K562 (cell line): ENCODE results near the gene CHRNA9. TPM values are rescaled to one million over a fixed set of nuclear protein-coding genes. Genes with fewer than 3 reads are reported as not detected.
"Not testable (repeated sequence)": the region's sequence is repeated elsewhere in the genome, so short reads cannot be mapped to it uniquely, and the experiment has no call there.

Experiments used
- ATF7 ChIP-seq: fragments of 450-650 bp; IDR thresholded peaks from 2 replicates; pipeline ENCODE4 v1.7.1; 2014; ENCODE audit warnings: mild to moderate bottlenecking, moderate library complexity
- CBFA2T3 ChIP-seq: fragments of 450-650 bp; IDR thresholded peaks from 2 replicates; pipeline ENCODE4 v1.6.1; 2017
- CC2D1A ChIP-seq: fragments of 450-650 bp; IDR thresholded peaks from 2 replicates; pipeline ENCODE4 v1.6.1; 2017; ENCODE audit warnings: mild to moderate bottlenecking
- CTBP1 ChIP-seq: fragments of 450-650 bp; IDR thresholded peaks from 2 replicates; pipeline ENCODE4 v1.6.1; 2016; ENCODE audit warnings: borderline replicate concordance
- DMBX1 ChIP-seq: fragments of 250-450 bp; sonication (Bioruptor Pico); IDR thresholded peaks from 2 replicates; pipeline ENCODE4 v1.8.0; 2022; ENCODE audit warnings: inconsistent platforms, mild to moderate bottlenecking, moderate library complexity, borderline replicate concordance
- EP300 ChIP-seq: IDR thresholded peaks from 2 replicates; pipeline ENCODE4 v1.6.1; 2012; ENCODE audit warnings: low read length, improper control_type of control experiment
- ESRRA ChIP-seq: fragments of 450-650 bp; IDR thresholded peaks from 2 replicates; pipeline ENCODE4 v1.6.1; 2014; ENCODE audit warnings: low read depth, mild to moderate bottlenecking, moderate library complexity, borderline replicate concordance
- ETV1 ChIP-seq: fragments of 450-650 bp; conservative IDR thresholded peaks from 2 replicates; pipeline ENCODE4 v1.6.1; 2016; ENCODE audit warnings: missing genetic modification characterization, control low read depth, low read depth, missing compliant biosample characterization
- HDAC3 ChIP-seq: fragments of 450-650 bp; IDR thresholded peaks from 2 replicates; pipeline ENCODE4 v1.6.1; 2018; ENCODE audit warnings: borderline replicate concordance, mild to moderate bottlenecking, moderate library complexity; ENCODE audit not compliant: partially characterized antibody
- JUND ChIP-seq, 2 experiments: IDR thresholded peaks; 2 replicates in 1 of 2; 3 replicates in 1 of 2; pipeline ENCODE4 v1.6.1; 2011; ENCODE audit warnings: borderline replicate concordance in 2 of 2, low read depth in 2 of 2, low read length in 2 of 2, improper control_type of control experiment in 1 of 2, missing biosample characterization in 1 of 2, missing genetic modification characterization in 1 of 2, missing genetic modification reagents in 1 of 2
- KLF16 ChIP-seq: IDR thresholded peaks from 2 replicates; pipeline ENCODE4 v1.6.1; 2016; ENCODE audit warnings: antibody characterized with exemption
- MEIS2 ChIP-seq: fragments of 450-650 bp; IDR thresholded peaks from 2 replicates; pipeline ENCODE4 v1.6.1; 2014; ENCODE audit warnings: mild to moderate bottlenecking; ENCODE audit not compliant: partially characterized antibody
- MTA2 ChIP-seq: fragments of 450-650 bp; IDR thresholded peaks from 2 replicates; pipeline ENCODE4 v1.6.1; 2016; ENCODE audit warnings: low read depth
- NCOR1 ChIP-seq: fragments of 450-650 bp; IDR thresholded peaks from 2 replicates; pipeline ENCODE4 v1.6.1; 2016; ENCODE audit warnings: mild to moderate bottlenecking, moderate library complexity
- RUNX1 ChIP-seq: sonication (generic); IDR thresholded peaks from 2 replicates; pipeline ENCODE4 v1.6.1; 2016; ENCODE audit warnings: antibody characterized with exemption, low read depth
- SMAD4 ChIP-seq: fragments of 250-450 bp; sonication (Bioruptor Pico); conservative IDR thresholded peaks from 2 replicates; pipeline ENCODE4 v1.8.0; 2021; ENCODE audit warnings: inconsistent platforms, mild to moderate bottlenecking, moderate library complexity
- SMARCC2 ChIP-seq: fragments of 450-650 bp; IDR thresholded peaks from 2 replicates; pipeline ENCODE4 v1.6.1; 2017; ENCODE audit warnings: antibody characterized with exemption, moderate library complexity, mild to moderate bottlenecking, low read depth
- SPI1 ChIP-seq: IDR thresholded peaks from 2 replicates; pipeline ENCODE4 v1.6.1; 2011; ENCODE audit warnings: low read depth, low read length, control low read depth, borderline replicate concordance
- STAT5A ChIP-seq: IDR thresholded peaks from 2 replicates; pipeline ENCODE4 v1.6.1; 2012; ENCODE audit warnings: low read length, inconsistent platforms, borderline replicate concordance
- TEAD4 ChIP-seq, 2 experiments: sonication (generic) in 1 of 2; formaldehyde crosslinking in 1 of 2; IDR thresholded peaks; 2 replicates each; pipeline versions ENCODE4 v1.6.1 to v1.8.0; 2012 to 2022; ENCODE audit warnings: borderline replicate concordance in 1 of 2, inconsistent platforms in 1 of 2, low read length in 1 of 2, mild to moderate bottlenecking in 1 of 2, missing genetic modification reagents in 1 of 2
- TOE1 ChIP-seq, 2 experiments: fragments of 450-650 bp in 1 of 2; sonication (generic) in 1 of 2; formaldehyde crosslinking in 1 of 2; IDR thresholded peaks; 2 replicates each; pipeline versions ENCODE4 v1.7.1 to v1.8.0; 2016 to 2022; ENCODE audit warnings: borderline replicate concordance in 2 of 2, mild to moderate bottlenecking in 2 of 2, antibody characterized with exemption in 1 of 2, inconsistent platforms in 1 of 2, low read depth in 1 of 2, missing genetic modification reagents in 1 of 2, moderate library complexity in 1 of 2
- ZNF263 ChIP-seq: sonication (generic); formaldehyde crosslinking; IDR thresholded peaks from 2 replicates; pipeline ENCODE4 v1.8.0; 2022; ENCODE audit warnings: mild to moderate bottlenecking, missing genetic modification reagents, borderline replicate concordance
- ZNF316 ChIP-seq: fragments of 450-650 bp; IDR thresholded peaks from 2 replicates; pipeline ENCODE4 v1.6.1; 2016
- ZNF644 ChIP-seq: fragments of 200-800 bp; sonication (Bioruptor generic); IDR thresholded peaks from 2 replicates; pipeline ENCODE4 v1.6.1; 2016; ENCODE audit warnings: low read depth, missing genetic modification characterization, missing compliant biosample characterization
- polyA plus RNA-seq, 8 experiments: library from polyadenylated mRNA; depleted of rRNA in 4 of 8; stranded (reverse) in 5 of 8; unstranded in 3 of 8; fragments of >200 nt; fragmentation: Nextera tagmentation in 2 of 8; fragmentation: Illumina TruSeq in 1 of 8; extraction: Ambion mirVana in 2 of 8; extraction: Trizol in 1 of 8; gene quantifications; 2 replicates each; pipeline versions ENCODE4 v1.2.1 to v1.2.3, GENCODE V29; 2011 to 2014; ENCODE audit warnings: inconsistent platforms in 1 of 8, missing spikeins in 1 of 8
- total RNA-seq, 7 experiments: library from RNA; depleted of rRNA in 6 of 7; stranded (reverse); fragments of >200 nt in 6 of 7; fragmentation: Illumina TruSeq in 2 of 7; extraction: Trizol in 2 of 7; gene quantifications; 2 replicates each; pipeline versions ENCODE4 v1.2.1 to v1.2.3, GENCODE V29; 2011 to 2021; ENCODE audit warnings: low replicate concordance in 1 of 7
- TF ChIP-seq, protein P1 (sequence below): sonication (generic); formaldehyde crosslinking; IDR thresholded peaks from 2 replicates; pipeline ENCODE4 v1.9.0; 2022; ENCODE audit warnings: mild to moderate bottlenecking, missing genetic modification reagents
- TF ChIP-seq, protein P2 (sequence below): fragments of 450-650 bp; IDR thresholded peaks from 2 replicates; pipeline ENCODE4 v1.6.1; 2016; ENCODE audit warnings: antibody characterized with exemption
- TF ChIP-seq, protein P3 (sequence below): fragments of 450-650 bp; IDR thresholded peaks from 2 replicates; pipeline ENCODE4 v1.6.1; 2016; ENCODE audit warnings: low read depth, mild to moderate bottlenecking, moderate library complexity

CHRNA9 gene
- total and polyA plus RNA-seq, 9 of the 15 experiments (the other 6 are each of a cell fraction or from before 2014, with no cell fraction given) = not detected

DNA sequence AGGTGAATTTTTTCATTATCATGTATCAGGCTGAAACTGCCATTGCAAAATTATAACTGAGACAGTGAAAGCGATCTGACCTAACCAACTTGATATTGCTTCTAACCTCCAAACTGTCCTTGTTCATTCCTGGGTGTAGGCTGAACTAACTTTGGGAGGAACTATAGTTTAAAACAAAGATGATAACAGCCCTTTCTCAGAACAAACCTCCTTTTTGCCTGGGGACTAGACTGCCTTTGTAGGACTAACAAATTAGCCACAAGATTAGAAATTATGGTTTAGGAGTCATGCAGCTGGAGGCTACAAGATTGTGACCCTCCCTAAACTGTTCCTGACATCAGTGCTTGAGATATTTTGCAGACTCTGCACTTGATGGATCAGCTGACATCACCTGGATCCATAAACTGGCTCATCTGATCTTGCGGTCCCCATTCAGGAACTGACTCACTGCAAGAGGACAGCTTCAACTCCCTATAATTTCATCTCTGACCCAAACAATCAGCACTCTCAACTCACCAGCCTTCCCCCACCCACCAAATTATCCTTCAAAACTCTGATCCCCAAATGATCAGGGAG is 44.4 kb upstream of the CHRNA9 start (continued):
- TF ChIP-seq TEAD4 (IDR thresholded peaks at IDR 0.05; ENCODE audit: low read length) = peak; percentile 95
- TF ChIP-seq TEAD4 (CRISPR knock-in tag; IDR thresholded peaks at IDR 0.05; ENCODE audit: borderline replicate concordance); TOE1 (CRISPR knock-in tag; IDR thresholded peaks at IDR 0.05; ENCODE audit: borderline replicate concordance, low read depth): not testable (repeated sequence)
- peak; percentile 24; the same call in 1 of the 2 replicates for TF ChIP-seq ZNF263 (CRISPR knock-in tag)
- TF ChIP-seq CC2D1A = peak; percentile 78; the same call in 1 of the 2 replicates
- peak; percentile 91 for TF ChIP-seq NCOR1
- peak; percentile 93; the same call in 1 of the 2 replicates for TF ChIP-seq CTBP1
- peak; percentile 93 for TF ChIP-seq ATF7
- TF ChIP-seq JUND (IDR thresholded peaks at IDR 0.05; ENCODE audit: borderline replicate concordance, low read depth, low read length) = peak; percentile 96
- peak; percentile 93; the same call in 2 of the 3 replicates for TF ChIP-seq JUND (tag; IDR thresholded peaks at IDR 0.05; ENCODE audit: borderline replicate concordance, low read depth, low read length)
- TF ChIP-seq EP300 = peak; percentile 94
- TF ChIP-seq CBFA2T3 = peak; percentile 98
- peak; percentile 74 for TF ChIP-seq MTA2
- TF ChIP-seq ZNF316 = peak; percentile 93
- peak; percentile 67; the same call in 1 of the 2 replicates for TF ChIP-seq TOE1 (IDR thresholded peaks at IDR 0.05; ENCODE audit: borderline replicate concordance)
- TF ChIP-seq, protein P1, sequence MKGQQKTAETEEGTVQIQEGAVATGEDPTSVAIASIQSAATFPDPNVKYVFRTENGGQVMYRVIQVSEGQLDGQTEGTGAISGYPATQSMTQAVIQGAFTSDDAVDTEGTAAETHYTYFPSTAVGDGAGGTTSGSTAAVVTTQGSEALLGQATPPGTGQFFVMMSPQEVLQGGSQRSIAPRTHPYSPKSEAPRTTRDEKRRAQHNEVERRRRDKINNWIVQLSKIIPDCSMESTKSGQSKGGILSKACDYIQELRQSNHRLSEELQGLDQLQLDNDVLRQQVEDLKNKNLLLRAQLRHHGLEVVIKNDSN (CRISPR knock-in tag) = peak; percentile 68
- TF ChIP-seq STAT5A = peak; percentile 83
- TF ChIP-seq HDAC3 = peak; percentile 89
- TF ChIP-seq RUNX1 = peak; percentile 82; the same call in 1 of the 2 replicates
- TF ChIP-seq ESRRA = peak; percentile 75; the same call in 1 of the 2 replicates
- TF ChIP-seq MEIS2 = peak; percentile 94
- peak; percentile 24; the same call in 1 of the 2 replicates for TF ChIP-seq SPI1
- peak; percentile 36; the same call in 1 of the 2 replicates for TF ChIP-seq DMBX1 (CRISPR knock-in tag)
- TF ChIP-seq SMARCC2 = peak; percentile 89
- TF ChIP-seq ETV1 = peak; percentile 87
- TF ChIP-seq, protein P2, sequence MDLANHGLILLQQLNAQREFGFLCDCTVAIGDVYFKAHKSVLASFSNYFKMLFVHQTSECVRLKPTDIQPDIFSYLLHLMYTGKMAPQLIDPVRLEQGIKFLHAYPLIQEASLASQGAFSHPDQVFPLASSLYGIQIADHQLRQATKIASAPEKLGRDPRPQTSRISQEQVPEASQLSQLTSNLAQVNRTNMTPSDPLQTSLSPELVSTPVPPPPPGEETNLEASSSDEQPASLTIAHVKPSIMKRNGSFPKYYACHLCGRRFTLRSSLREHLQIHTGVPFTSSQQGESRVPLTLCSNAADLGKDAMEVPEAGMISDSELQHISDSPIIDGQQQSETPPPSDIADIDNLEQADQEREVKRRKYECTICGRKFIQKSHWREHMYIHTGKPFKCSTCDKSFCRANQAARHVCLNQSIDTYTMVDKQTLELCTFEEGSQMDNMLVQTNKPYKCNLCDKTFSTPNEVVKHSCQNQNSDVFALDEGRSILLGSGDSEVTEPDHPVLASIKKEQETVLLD = peak; percentile 63; the same call in 1 of the 2 replicates
- TF ChIP-seq ZNF644 (tag) = peak; percentile 66; the same call in 1 of the 2 replicates
- peak; percentile 95 for TF ChIP-seq SMAD4
- peak; percentile 98 for TF ChIP-seq KLF16
- TF ChIP-seq, protein P3, sequence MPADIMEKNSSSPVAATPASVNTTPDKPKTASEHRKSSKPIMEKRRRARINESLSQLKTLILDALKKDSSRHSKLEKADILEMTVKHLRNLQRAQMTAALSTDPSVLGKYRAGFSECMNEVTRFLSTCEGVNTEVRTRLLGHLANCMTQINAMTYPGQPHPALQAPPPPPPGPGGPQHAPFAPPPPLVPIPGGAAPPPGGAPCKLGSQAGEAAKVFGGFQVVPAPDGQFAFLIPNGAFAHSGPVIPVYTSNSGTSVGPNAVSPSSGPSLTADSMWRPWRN = peak; percentile 81; the same call in 1 of the 2 replicates
